ENCODE results near the gene NKIRAS1.

NKIRAS1 gene

DNA sequence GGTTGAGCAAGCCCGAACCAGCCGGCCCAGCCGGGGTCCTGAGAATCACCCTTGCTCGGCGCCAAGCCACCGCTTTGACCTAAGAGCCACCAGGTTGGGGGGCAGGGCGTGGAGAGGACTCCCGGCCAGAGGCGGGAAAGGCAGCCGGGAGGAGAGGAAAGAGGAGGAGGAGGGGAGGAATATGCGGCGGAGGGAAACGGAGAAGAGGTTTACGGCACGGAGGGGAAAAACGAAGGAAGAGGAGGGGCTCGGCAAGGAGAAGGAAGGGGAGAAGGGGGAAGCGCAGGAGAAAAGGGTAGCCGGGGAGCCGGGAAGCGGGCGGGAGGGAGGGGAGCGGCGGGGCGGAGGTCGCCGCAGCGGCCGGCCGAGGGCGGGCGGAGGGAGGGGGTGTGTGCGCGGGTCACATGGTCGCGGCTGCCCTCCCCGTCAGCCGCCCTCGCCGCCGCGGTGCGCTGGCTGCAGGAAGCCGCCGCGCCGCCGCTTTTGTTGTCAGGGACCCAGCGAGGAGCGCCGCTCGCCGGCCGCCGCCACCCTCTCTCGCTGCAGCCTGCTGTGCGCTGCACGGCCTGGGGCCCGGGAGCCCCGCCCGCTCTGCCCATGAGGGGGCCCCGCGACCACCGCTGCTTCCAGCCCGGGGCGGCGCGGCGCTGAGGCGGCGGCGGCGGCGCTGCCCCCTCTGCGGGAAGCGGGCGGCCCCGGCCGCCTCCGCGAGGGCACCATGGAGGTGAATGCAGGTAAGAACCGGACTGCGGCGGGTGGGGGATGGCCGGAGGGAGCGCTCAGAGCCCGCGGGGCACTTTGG, 28.3 kb upstream of the NKIRAS1 start, which contains the start of gene NR1D2:
NR1D2 (plus strand) TSS at position 426 of the 802 bp plus-strand sequence; CDS start at position 719, 293 bp downstream.
- H3K4me3 ChIP-seq (IDR thresholded peaks at IDR 0.05; ENCODE audit: insufficient read depth, low read depth, low read length), result no peak within 1 kb of the TSS
- no peaks in the 10 kb centered on the region for H3K27me3 ChIP-seq (ENCODE audit: insufficient read depth, low read depth)
- H3K79me2 ChIP-seq (ENCODE audit: insufficient read depth, low read depth), result peaks cover 29% of the 10 kb centered on the region; the same call in 1 of the 2 replicates
- peaks cover 33% of the 10 kb centered on the region for H3K4me1 ChIP-seq (ENCODE audit: low read depth, poor library complexity, severe bottlenecking)
- no peaks in the 10 kb centered on the region for H4K20me1 ChIP-seq (ENCODE audit: insufficient read depth)
- TF ChIP-seq, protein P1, sequence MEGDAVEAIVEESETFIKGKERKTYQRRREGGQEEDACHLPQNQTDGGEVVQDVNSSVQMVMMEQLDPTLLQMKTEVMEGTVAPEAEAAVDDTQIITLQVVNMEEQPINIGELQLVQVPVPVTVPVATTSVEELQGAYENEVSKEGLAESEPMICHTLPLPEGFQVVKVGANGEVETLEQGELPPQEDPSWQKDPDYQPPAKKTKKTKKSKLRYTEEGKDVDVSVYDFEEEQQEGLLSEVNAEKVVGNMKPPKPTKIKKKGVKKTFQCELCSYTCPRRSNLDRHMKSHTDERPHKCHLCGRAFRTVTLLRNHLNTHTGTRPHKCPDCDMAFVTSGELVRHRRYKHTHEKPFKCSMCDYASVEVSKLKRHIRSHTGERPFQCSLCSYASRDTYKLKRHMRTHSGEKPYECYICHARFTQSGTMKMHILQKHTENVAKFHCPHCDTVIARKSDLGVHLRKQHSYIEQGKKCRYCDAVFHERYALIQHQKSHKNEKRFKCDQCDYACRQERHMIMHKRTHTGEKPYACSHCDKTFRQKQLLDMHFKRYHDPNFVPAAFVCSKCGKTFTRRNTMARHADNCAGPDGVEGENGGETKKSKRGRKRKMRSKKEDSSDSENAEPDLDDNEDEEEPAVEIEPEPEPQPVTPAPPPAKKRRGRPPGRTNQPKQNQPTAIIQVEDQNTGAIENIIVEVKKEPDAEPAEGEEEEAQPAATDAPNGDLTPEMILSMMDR (conservative IDR thresholded peaks at IDR 0.05; ENCODE audit: low read depth, low read length), result no peak
- H3K27ac ChIP-seq, result peak within 1 kb of the TSS; percentile 72
- H3K4me2 ChIP-seq, result peak within 1 kb of the TSS; percentile 91; the same call in 1 of the 2 replicates
- H3K9ac ChIP-seq, result peak within 1 kb of the TSS; percentile 81
- peak within 1 kb of the TSS; percentile 52 for H2AFZ ChIP-seq (ENCODE audit: low read depth)
- no peaks in the 10 kb centered on the region for H3K36me3 ChIP-seq (ENCODE audit: insufficient read depth)

- Histone ChIP-seq H3K9ac (peak overlapping the region; percentile 41; the same call in 1 of the 2 replicates), H3K36me3 (ENCODE audit: insufficient read depth) (no peaks in the 10 kb centered on the region), H3K27me3 (ENCODE audit: insufficient read depth, low read depth) (no peaks in the 10 kb centered on the region), H3K27ac (no peak overlapping the region), H3K79me2 (ENCODE audit: insufficient read depth, low read depth) (peaks cover 23% of the 10 kb centered on the region; the same call in 1 of the 2 replicates), H3K4me1 (ENCODE audit: low read depth, poor library complexity, severe bottlenecking) (peaks cover 24% of the 10 kb centered on the region), H3K4me3 (IDR thresholded peaks at IDR 0.05; ENCODE audit: insufficient read depth, low read depth, low read length) (no peak overlapping the region), H2AFZ (ENCODE audit: low read depth) (peak overlapping the region; percentile 52; the same call in 1 of the 2 replicates), H4K20me1 (ENCODE audit: insufficient read depth) (no peaks in the 10 kb centered on the region), H3K4me2 (peak overlapping the region; percentile 54; the same call in 1 of the 2 replicates)
- TF ChIP-seq, protein P1 (conservative IDR thresholded peaks at IDR 0.05; ENCODE audit: low read depth, low read length), result no peak
Observed at GRCh38 chr3:23944007-23944783, 27.4 kb upstream of the NKIRAS1 start.

DNA sequence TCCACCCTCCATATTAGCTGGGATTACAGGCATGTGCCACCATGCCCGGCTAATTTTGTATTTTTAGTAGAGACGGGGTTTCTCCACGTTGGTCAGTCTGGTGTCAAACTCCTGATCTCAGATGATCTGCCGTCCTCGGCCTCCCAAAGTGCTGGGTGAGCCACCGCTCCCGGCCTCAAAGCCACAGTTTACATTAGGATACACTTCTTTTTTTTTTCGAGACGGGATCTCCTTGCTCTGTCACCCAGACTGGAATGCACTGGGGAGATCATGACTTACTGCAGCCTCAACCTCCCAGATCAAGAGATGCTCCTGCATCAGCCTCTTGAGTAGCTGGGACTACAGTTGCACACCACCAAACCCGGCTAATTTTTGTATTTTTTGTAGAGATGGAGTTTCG, 25.8 kb upstream of the NKIRAS1 start:
- Histone ChIP-seq H4K20me1 (ENCODE audit: insufficient read depth) (no peaks in the 10 kb centered on the region), H2AFZ (ENCODE audit: low read depth) (no peak overlapping the region), H3K4me1 (ENCODE audit: low read depth, poor library complexity, severe bottlenecking) (peaks cover 18% of the 10 kb centered on the region), H3K27ac (no peak overlapping the region), H3K79me2 (ENCODE audit: insufficient read depth, low read depth) (peaks cover 8% of the 10 kb centered on the region; the same call in 1 of the 2 replicates), H3K27me3 (ENCODE audit: insufficient read depth, low read depth) (no peaks in the 10 kb centered on the region), H3K4me3 (IDR thresholded peaks at IDR 0.05; ENCODE audit: insufficient read depth, low read depth, low read length) (no peak overlapping the region), H3K4me2 (no peak overlapping the region), H3K36me3 (ENCODE audit: insufficient read depth) (no peaks in the 10 kb centered on the region), H3K9ac (no peak overlapping the region)
- TF ChIP-seq, protein P1 (conservative IDR thresholded peaks at IDR 0.05; ENCODE audit: low read depth, low read length), result no peak

- TF ChIP-seq, protein P1 (conservative IDR thresholded peaks at IDR 0.05; ENCODE audit: low read depth, low read length), result no peak
- Histone ChIP-seq H3K4me2 (no peak overlapping the region), H3K27ac (no peak overlapping the region), H3K9ac (no peak overlapping the region), H3K4me3 (IDR thresholded peaks at IDR 0.05; ENCODE audit: insufficient read depth, low read depth, low read length) (no peak overlapping the region), H4K20me1 (ENCODE audit: insufficient read depth) (no peaks in the 10 kb centered on the region), H3K4me1 (ENCODE audit: low read depth, poor library complexity, severe bottlenecking) (peaks cover 8% of the 10 kb centered on the region), H3K27me3 (ENCODE audit: insufficient read depth, low read depth) (no peaks in the 10 kb centered on the region), H2AFZ (ENCODE audit: low read depth) (no peak overlapping the region), H3K36me3 (ENCODE audit: insufficient read depth) (no peaks in the 10 kb centered on the region), H3K79me2 (ENCODE audit: insufficient read depth, low read depth) (no peaks in the 10 kb centered on the region)
Observed at GRCh38 chr3:23941440-23941839, 24.6 kb upstream of the NKIRAS1 start.
